Measurements from ENCODE around the gene TADA2A.

DNA sequence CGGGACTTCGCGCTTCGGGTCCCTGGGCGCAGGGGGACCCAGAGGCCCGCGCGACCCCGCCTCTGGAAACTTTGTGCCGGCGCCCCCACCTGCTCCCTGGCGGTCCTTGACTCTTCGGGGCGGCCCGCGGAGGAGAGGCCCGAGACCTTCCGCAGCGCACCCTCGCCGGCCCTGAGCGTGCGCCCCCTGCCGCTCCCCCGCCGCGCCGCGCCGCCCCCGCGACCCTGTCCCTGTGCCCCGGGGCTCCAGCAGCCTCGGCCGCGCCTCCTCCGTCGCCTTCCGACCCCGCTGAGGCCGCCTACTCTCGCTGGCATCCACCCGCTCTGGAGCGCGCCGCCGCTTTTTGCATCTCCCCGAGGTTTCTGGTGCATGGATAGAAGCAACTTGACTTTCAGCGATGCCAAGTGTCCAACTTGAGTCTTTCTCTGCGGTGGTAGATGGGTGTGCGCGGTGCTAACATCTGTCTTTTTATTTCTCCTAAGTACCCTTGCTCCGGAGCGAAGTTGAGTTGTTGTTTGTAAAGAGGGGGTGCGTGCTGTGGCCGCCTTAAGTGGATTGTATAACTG lies 83.4 kb downstream of the TADA2A start:
- TF ChIP-seq, protein P1, sequence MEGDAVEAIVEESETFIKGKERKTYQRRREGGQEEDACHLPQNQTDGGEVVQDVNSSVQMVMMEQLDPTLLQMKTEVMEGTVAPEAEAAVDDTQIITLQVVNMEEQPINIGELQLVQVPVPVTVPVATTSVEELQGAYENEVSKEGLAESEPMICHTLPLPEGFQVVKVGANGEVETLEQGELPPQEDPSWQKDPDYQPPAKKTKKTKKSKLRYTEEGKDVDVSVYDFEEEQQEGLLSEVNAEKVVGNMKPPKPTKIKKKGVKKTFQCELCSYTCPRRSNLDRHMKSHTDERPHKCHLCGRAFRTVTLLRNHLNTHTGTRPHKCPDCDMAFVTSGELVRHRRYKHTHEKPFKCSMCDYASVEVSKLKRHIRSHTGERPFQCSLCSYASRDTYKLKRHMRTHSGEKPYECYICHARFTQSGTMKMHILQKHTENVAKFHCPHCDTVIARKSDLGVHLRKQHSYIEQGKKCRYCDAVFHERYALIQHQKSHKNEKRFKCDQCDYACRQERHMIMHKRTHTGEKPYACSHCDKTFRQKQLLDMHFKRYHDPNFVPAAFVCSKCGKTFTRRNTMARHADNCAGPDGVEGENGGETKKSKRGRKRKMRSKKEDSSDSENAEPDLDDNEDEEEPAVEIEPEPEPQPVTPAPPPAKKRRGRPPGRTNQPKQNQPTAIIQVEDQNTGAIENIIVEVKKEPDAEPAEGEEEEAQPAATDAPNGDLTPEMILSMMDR (conservative IDR thresholded peaks at IDR 0.05 in 1 of 2, IDR thresholded peaks at IDR 0.05 in 1 of 2; ENCODE audit: extremely low read depth in 1 of 2, insufficient read depth in 1 of 2, low read depth in 1 of 2, low read length in 2 of 2), result no peak
- TF ChIP-seq EZH2 (IDR thresholded peaks at IDR 0.05; ENCODE audit: borderline replicate concordance, low read length), result no peak

All from mammary epithelial cell (primary cell).